Dermis microvascular lymphatic vessel endothelial cell (primary cell): ENCODE data around the gene KCNJ8. TPM values are rescaled to one million over a fixed set of nuclear protein-coding genes. Genes with fewer than 3 reads are reported as not detected.
"Not testable (repeated sequence)": the region's sequence is repeated elsewhere in the genome, so short reads cannot be mapped to it uniquely, and the experiment has no call there.

Experiments
- DNase-seq, 2 donors: peaks; one replicate each; pipeline versions ENCODE4 v3.0.0 to v3.0.0-alpha.2; 2010; ENCODE audit warnings: low read depth in 2 of 2
- total RNA-seq: library from RNA; depleted of rRNA; stranded (reverse); fragments of >200 nt; gene quantifications from 2 replicates; pipeline ENCODE4 v1.2.1, GENCODE V29; 2014

Gene KCNJ8
- total RNA-seq, 1 donor from 2014 or later = not detected

DNA sequence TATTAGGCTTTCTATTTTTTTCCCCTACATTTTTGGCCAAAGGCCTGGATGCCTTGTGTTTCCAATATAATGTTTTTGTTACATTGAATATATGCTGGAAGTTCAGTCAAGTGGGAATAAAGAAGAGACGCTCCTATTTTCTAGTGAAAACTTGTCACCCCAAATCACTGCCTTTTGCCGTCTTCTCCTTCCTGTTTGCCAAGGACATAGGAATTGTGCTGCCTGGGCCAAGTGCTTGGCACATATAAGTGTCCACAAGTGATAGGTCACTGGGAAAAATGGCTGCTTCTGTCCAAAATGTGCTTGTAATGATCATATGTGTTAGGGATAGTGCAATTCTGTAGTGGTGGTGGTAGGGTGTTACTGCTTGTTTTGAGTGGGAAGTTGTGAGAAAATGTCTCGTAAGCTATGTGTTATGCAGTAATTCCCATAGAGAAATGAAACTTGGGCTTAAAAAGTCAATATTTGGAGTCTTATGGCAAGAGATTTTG is 11.6 kb upstream of the KCNJ8 start:
- DNase-seq = no peak

DNA sequence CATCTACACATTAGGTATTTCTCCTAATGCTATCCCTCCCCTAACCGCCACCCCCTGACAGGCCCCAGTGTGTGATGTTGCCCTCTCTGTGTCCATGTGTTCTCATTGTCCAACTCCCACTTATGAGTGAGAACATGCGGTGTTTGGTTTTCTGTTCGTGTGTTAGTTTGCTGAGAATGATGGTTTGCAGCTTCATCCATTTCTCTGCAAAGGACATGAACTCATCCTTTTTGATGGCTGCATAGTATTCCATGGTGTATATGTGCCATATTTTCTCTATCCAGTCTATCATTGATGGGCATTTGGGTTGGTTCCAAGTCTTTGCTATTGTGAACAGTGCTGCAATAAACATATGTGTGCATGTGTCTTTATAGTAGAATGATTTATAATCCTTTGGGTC is 8.2 kb upstream of the KCNJ8 start:
- not testable (repeated sequence) for DNase-seq

DNA sequence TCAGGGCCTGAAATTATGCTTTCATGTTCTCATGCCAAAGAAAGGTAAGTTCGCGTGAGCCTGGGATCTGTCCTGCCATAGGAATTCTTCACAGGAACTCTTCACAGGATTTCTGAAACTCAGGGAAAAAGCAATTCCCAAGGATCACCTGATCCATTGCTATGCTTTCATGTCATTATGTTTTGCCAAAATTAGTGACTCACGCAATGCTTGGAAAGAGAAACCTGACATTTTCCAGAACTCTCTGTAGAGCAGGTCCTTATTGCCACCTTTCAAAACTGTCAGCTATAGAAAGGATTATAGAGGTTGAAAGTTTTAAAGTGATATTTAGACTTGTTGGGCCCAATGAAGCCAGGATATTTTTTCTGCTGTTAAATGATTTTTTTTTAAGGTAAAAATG is 6.3 kb upstream of the KCNJ8 start:
- DNase-seq = no peak

DNA sequence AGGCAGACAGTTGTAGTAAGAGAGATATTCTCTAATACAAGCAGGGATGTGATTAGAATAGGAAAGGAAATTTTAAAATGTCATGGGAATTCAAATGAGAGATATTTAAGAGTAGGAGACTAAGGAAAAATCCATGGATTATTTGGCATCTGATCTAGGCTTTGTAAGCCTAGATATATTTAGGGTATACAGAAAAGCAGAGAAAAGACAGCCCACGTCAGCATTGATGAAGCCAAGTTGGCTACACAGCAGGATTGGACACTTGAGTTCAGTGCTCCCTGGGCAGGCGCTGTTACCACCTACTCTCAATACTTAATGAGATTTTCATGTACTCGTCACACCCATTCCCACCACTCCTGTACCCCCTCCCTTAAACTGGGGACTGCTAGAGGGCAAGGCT is 1.7 kb upstream of the KCNJ8 start:
- DNase-seq = no peak

DNA sequence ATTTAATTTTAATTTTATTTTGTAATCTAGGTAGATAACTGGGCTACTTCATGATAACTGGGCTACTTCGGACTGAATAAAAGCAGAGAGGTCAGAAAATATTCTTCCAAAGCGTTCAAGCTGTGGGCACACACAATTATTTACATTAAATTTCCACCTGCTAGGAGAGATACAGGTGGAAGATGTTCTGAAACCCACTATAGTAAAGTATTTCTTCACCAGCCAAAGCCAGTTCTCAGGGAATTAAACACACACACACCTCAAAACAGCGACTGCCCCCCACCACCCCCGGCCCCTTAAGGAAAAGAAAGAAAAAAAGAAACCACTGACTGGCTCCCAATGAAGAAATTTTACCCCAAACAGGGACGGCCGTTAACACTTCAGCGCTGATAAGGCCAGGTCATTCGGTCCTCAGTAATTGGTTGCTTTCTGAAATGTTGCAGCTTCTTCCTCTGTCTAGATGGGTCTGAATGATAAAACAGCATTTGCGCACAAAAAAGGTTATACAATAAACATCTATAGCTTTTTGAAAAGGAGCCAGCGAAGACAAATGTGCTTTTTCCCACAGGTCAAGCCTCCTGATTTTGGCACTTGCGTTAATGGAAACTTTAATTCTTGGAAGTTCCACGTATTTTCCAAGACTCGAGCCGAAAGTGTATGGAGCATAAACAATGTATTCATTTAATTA is 771 bp upstream of the KCNJ8 start:
- no peak for DNase-seq

DNA sequence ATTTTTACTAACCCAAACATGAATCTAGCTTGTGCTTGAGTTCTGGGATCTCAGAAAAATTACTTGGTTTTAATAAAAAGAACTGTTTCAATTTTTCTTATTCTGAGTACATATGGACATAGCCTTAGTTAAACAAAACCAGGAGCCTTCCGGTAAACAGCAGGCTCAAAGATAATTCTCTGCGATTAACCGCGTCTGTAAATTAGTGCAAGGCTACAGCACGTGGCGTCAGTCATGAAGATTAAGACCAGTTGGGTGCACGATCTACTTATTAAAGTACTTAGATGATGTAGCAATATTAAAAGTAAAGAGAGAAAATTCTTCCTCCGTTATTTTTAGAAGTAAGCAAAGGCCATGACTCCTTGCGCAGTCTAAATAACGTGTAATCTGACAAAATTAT is 700 bp downstream of the KCNJ8 start:
- DNase-seq = no peak

DNA sequence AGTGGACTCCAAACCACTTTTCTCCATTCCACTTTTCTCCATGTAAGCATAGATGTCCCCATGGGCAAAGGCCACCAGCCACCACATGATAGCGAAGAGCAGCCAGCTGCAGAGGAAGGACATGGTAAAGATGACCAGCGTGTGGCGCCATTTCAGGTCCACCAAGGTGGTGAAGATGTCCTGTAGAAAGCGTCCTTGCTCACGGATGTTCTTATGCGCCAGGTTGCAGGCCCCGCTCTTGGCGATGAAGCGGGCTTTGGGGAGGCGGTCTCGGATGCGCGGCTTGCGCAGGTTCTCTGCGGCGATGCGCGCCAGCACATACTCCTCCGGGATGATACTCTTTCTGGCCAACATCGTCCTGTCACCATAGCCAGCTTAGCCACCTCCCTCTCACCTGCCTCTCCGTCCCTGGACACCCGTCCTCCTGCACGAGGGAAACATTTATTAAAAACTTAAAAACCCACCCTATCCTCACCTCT is 1.2 kb downstream of the KCNJ8 start:
- no peak for DNase-seq

DNA sequence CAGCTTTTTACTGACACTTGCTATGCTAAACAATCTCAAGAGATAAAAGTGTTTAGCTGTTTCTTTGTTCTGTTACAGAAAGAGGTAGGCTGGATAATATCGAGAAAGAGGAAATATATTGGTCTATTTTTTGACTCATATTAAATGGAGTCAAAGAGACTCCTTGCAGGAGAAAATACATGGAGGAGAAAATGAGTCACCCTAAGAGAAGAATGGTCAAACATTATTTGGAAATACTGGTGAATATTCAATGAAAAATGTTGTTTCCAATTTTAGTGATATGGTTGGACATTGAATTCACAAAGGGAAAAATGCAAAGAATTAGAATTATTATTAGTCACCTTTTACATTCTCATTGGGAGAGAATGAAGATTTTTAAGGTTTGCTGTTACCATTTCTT is 3.2 kb downstream of the KCNJ8 start:
- DNase-seq = no peak

DNA sequence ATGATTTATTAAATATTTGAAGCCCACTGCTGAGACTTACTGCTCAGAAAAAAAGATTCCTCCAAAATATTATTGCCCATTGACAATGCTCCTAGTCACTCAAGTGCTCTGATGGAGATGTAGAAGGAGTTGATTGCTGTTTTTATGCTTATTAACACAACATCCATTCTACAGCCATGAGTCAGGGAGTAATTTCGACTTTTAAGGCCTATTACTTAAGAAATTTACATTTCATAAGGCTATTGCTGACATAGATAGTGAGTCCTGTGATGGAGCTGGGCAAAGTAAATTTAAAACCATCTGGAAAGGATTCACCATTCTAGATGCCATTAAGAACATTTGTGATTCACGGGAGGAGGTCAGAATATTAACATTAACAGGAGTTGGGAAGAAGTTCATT is 5.2 kb downstream of the KCNJ8 start:
- DNase-seq = no peak

DNA sequence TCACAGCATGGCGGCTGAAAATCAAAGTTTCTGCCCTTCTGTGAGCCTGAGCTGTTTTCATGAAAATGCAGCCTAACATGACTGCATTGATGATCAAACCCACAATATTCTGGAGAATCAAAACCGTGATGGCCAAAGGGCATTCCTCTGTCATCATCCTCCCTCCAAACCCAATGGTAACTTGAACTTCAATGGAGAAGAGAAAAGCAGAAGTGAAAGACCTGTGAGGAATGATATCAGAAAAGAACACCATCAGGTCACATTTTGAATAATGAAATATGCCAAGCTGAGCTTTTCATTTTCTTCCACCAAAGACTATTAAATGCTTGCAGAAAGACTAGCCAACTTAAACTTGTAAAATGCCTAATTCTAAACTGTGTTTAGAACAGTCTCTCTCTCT is 8.1 kb downstream of the KCNJ8 start:
- DNase-seq = no peak

DNA sequence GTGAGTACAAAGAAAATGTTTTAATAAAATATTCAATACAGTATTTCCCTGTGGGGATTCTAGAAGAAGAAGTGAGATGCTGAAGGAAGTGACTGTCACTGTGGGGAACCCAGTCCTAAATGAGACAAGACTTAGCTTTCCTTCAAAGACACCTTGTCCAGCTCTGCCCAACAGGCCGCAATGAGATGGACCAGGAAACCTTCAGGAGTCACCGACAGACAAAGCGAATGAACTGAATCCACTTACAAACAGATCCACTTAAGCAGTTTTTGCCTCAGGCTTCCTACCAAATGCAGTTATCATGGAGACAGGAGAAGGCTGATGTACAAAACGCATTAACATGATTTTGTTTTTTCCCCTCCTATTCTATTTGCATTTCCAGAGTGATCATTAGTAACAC is 9.6 kb downstream of the KCNJ8 start:
- DNase-seq = no peak

DNA sequence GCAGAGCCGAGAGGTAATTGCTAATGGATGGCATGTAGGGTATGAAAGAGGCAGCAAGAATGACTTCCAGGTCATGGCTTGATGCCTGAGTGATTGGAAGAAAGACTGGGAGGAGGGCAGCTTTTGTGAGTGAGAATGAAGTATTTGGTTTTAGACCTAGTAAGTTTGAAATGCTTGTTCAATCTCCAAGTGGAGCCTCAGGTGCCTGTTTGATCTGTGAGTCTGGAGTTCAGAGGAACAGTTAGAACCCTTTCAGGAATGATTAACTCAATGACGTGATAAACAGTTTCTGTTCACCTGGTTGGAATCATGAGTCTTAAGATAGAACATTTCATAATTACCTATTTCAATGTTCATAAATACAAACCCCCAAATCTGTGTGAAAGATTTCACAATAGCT is 10.4 kb downstream of the KCNJ8 start:
- no peak for DNase-seq

DNA sequence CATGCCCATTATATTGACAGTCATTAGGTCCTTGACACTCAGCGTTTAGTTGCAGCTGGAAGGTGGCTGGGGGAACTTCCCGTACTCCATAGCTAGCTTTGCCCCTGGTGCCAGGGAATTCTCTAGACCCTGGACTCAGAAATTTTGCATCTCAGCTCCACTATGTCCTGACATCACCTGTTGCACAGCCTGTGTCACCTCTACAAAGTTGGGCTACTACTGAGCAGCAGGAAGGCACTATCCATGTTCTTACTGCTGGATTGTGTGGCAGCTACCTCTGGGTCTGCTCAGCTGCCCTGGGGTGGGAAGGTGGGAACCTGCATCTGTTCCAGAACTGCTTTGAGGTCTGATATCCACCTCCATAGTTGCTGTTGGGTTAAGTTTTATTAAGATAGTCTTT is 11.0 kb downstream of the KCNJ8 start:
- DNase-seq = no peak

DNA sequence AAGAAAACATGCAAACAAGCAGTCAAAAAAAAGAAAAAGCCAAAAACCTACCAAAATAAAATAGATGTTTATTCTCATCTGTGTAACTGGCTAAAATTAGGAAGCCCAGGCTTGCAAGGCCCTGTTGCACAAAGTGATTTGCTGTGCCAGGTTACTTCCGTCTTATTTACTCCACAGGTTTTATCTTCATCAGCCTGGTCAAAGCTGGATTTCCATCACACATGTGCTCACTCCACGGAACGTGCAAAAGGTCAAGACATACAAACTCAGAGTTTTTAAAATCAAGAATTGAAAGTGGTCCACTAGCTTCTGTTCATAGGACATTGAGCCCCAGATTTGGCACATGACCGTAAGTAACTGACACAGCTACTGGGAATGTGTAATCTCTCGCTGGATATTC is 14.8 kb downstream of the KCNJ8 start:
- DNase-seq = no peak

DNA sequence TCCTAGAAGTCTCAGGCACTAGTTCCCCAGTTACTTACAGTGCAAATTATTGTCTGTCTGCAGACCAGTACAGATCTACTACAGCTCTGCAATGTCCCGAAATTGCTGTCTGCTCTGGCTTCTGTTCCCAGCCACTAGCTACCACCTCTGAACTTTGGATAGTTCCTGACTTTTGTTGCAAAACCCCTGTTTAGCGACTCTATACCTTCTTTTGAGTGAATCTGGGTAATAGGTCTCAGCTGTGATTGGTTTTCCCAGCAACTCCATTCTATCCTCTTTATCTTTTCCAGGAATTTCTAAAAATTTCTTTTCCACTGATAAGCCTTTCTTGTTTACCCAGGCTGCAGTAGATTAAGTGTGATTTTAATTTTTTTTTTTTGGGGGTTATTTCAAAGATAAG is 16.8 kb downstream of the KCNJ8 start:
- no peak for DNase-seq

DNA sequence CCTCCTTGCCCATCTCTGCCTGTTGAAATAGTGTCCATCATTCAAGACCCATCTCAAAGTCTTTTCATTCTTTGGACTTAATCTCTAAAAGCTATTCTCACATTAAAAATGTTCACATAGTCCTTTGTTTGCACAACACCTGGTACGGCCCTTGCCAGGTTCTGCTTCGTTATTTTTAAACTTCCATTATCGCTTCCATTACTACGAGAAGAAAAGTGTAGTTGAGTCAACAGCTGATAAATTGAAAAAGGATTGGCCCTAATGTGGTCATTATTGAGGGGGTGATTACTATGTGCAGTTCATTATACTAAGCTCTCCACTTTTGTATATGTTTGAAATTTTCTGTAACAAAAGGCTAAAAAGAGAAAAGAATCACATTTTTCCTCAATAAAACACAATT is 17.8 kb downstream of the KCNJ8 start:
- no peak for DNase-seq

DNA sequence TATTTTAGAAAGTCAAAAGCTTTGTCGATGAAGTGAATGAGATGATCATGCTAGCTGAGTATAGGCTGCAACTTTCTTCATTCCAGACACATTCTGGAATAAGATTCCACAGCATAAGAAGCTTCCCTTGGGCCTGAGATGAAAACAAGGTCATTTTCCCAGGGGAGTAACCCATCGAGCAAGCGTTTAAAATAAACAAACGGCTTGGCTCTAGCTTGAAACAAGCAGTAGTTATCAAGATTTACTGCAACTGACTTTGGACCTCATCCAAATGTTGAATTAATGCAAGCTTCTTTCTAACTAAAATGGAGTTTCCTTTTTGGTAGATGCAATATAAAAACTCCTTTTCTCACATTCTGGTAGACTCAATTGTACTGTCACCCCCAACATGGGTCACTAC is 23.0 kb downstream of the KCNJ8 start:
- DNase-seq = no peak

DNA sequence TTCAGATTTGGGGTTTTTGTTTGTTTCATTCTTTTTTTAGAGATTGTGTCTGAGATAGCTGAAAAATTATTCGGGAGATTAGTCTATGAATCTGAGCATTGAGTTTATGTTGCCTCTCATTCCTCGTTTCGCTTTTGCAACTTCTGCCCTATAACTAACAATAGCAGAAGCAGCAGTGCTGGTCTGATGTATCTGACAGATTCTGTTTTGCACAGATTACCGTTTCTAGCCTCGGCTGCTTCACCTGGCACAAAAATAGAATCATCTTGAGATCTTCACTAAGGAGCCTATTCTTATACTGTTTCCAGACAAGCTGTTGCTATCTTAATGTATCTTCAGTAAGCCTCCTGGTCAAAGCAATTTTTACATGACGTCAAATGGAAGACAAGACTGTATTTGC is 29.2 kb downstream of the KCNJ8 start:
- no peak for DNase-seq

DNA sequence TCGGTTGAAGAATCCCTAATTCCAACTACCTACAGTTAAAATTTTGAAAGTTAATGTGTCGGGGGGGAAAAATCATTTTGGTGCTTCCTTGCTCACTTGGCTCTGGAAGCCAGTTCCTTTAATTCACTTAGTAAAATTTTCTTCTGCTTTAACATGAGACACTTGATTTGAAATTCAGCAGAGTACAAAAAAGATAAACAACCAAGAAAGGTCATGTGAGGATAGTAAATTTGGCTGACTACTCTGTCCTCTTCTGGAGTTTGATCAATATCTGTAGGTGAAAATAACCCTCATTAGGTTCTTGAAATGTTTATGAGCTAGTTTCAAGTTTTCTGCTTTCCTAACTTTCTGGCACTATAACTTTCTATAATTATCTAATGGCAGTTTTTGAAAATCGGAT is 43.4 kb downstream of the KCNJ8 start:
- no peak for DNase-seq

DNA sequence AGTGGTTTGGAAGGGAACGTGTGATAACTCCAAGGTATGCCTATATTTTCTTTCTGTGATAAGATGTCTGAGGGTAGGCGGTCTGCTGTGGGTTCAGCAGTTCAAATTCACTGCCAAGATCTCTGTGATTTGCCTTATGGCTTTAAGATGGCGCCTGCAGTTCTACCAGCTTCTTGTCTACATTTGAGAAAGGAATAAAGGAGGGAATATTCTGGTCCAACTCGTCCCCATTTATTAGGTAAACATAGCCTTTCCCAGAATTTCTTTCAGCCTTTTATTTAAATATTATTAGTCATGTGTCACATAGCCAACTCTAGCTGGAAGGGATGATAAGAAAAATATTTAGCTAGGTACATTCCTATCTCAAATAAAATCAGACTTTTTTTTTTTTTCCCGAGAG is 48.8 kb downstream of the KCNJ8 start:
- no peak for DNase-seq

DNA sequence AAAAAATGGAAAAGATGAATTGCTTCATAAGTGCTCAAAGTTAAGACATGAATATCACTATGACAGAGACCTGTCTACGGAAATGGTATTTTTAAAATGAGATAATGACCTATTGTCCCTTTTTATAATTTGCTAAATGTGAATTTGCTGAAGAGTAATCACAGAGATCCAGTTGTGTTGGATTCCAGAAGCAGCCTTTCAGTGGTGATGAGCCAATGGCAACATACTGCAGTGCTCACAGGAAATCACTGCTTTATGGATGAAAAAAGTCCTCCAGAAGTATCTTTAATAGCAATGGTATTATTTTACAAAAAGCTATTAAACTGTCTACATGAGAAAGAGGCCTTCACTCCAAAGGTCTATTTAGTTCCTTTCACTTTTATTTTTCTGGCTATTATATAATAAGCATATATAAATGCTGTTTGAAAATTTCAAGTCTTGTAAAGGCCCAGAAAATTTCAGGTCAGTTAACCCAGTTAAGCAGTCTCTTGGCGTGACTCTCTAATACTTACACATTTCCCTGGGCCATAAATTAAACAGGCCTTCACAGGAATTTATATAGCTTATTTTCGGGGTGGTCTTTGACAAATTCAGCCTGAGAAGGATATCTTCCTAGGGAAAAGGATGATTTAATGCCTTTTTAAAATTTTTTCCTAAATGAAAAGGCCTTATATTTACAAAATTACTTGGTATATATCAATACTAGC is 55.4 kb downstream of the KCNJ8 start:
- peak; percentile 10 to 32 for DNase-seq

DNA sequence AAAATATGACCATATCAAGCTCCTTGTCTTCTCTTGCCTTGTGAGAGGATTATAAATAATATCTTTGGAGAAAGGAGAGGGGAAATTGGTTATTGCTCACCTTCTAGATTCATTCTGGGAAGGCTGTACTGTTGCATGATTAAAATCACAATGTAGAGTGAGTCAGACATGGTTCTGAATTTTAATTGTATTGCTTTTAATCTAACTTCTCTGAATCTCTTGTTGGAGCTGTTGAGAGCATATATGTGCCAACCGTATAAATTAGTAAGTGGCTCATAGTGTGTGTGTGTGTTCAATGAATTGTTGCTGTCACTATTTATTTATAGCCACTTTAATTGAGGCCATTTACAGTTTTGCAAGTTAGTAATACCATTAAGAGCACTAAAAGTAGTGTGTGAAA is 56.1 kb downstream of the KCNJ8 start:
- DNase-seq = peak in 1 of 2 donors; percentile 23

DNA sequence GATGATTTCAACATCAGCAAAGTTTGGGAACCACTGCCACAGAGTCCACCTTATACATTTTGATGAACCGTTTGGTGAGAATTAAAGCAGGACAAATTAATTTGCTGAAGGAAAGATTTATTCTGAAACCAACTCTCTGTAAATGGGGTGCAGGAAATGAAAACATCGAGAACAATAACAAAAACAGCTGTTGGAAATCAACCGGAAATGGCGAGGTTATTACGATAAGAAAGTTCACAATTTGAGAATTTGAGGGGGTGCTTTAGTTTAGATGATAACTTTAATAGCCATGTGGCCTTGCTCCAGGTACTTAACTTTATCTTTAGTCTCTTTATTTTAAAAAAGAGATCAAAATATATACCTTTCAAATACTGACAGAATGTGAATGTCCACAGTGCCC is 56.7 kb downstream of the KCNJ8 start:
- DNase-seq = peak in 1 of 2 donors; percentile 44
